Thyroid gland (tissue), 4 donors: ENCODE data around the gene C17orf58. TPM values are rescaled to one million over a fixed set of nuclear protein-coding genes. Genes with fewer than 3 reads are reported as not detected.
"Not testable (repeated sequence)": the region's sequence is repeated elsewhere in the genome, so short reads cannot be mapped to it uniquely, and the experiment has no call there.

Experiments
- DNase-seq, 2 donors: peaks; one replicate each; pipeline ENCODE4 v3.0.0-alpha.2; 2019
- H3K27ac ChIP-seq, 3 donors: fragments of 200-600 bp; sonication (generic); 1 replicate in 2 of 3; 2 replicates in 1 of 3; pipeline ENCODE4 v1.5.1; 2016 to 2019; ENCODE audit warnings: mild to moderate bottlenecking in 1 of 3, moderate library complexity in 1 of 3
- H3K27me3 ChIP-seq: fragments of 200-600 bp; sonication (generic); one replicate; pipeline ENCODE4 v1.5.1; 2019
- H3K36me3 ChIP-seq, 2 donors: fragments of 200-600 bp; sonication (generic); one replicate each; pipeline ENCODE4 v1.5.1; 2016 to 2019
- H3K4me1 ChIP-seq, 2 donors: fragments of 200-600 bp; sonication (generic); one replicate each; pipeline ENCODE4 v1.5.1; 2017 to 2019
- H3K4me3 ChIP-seq, 3 donors: fragments of 200-600 bp; sonication (generic); replicated peaks in 1 of 3; 1 replicate in 2 of 3; 2 replicates in 1 of 3; pipeline ENCODE4 v1.5.1; 2016; ENCODE audit warnings: mild to moderate bottlenecking in 1 of 3
- H3K9me3 ChIP-seq: fragments of 200-600 bp; sonication (generic); one replicate; pipeline ENCODE4 v1.5.1; 2017
- POLR2A ChIP-seq, 2 donors: fragments of 450-650 bp; IDR thresholded peaks; one replicate each; pipeline ENCODE4 v1.6.1; 2017; ENCODE audit warnings: antibody characterized with exemption in 2 of 2, mild to moderate bottlenecking in 2 of 2, moderate library complexity in 1 of 2
- WGBS, 2 donors: methylation state at CpG; one replicate each; pipeline ENCODE4 v1.1.5; 2017; 5-methylcytosine and 5-hydroxymethylcytosine counted together
- intact Hi-C: fragments of 100-400 bp; cut with DNase I; formaldehyde crosslinking; loops from one replicate; pipeline ENCODE4 v1.15.1; 2023
- total RNA-seq, 4 donors: library from RNA; depleted of rRNA; stranded (reverse); fragments of >200 nt; gene quantifications; one replicate each; pipeline ENCODE4 v1.2.3, GENCODE V29; 2016
- TF ChIP-seq, protein P1 (sequence below), 6 experiments: fragments of 200-600 bp in 3 of 6; fragments of 450-650 bp in 3 of 6; sonication (generic) in 3 of 6; IDR thresholded peaks; one replicate each; pipeline ENCODE4 v1.5.1; 2016 to 2019; ENCODE audit warnings: antibody characterized with exemption in 6 of 6, mild to moderate bottlenecking in 2 of 6, inconsistent platforms in 1 of 6, moderate library complexity in 1 of 6

C17orf58 gene
- total RNA-seq, result 10 to 100 TPM in 2 of 4 donors, 1 to 10 TPM in 2; 6.7 to 14.4 (median 10.6) TPM

DNA sequence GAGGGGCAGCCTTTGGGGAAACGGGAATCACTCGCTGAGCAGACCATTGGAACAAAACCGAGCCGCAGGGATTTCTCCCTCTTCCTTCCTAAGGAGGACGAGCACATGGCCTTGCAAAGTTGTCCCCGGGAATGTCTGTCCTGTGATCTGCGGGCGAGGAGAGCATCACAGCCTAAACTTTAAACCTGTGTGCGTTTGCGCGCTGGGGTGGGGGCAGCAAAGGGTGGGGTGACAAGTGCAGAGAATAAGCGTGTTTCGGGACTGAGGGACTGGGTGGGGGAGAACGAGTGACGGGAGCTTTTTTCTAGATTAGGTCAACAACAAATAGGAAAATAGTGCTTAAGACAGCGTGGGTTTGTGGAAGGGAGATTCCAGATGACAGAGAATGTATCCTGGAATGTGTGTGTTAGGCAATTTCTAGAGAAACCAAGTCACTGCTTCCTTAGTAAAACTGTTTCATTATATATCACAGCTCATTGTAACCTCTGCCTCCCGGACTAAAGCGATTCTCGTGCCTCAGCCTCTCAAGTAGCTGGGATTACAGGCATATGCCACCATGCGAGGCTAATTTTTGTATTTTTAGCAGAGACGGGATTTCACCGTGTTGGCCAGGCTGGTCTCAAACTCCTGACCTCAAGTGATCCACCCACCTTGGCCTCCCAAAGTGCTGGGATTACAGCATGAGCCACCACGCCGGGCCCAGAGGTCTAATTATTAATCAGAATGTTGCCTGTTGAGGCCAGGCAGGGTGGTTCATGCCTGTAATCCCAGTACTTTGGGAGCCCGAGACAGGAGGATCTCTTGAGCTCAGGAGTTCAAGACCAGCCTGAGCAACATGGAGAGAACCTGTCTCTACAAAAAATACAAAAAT is at the start of gene C17orf58:
TSS of gene C17orf58 (minus strand) at position 169 of the 871 bp plus-strand sequence. CDS start 271 bp downstream, outside the sequence.
- H3K27me3 ChIP-seq, H3K36me3 ChIP-seq, DNase-seq, H3K9me3 ChIP-seq, intact Hi-C loops: not testable (repeated sequence)
- 31 to 32% methylated on average over 25 of the region's 25 CpGs for WGBS, 2 donors
- Histone ChIP-seq H3K4me3 (peak within 1 kb of the TSS; percentile 10 to 50 (median 23)), H3K4me1 (peaks cover 11 to 17% of the 10 kb centered on the region in 2 donors), H3K27ac (peak within 1 kb of the TSS in 2 of 3 donors; percentile 27 to 50)

DNA sequence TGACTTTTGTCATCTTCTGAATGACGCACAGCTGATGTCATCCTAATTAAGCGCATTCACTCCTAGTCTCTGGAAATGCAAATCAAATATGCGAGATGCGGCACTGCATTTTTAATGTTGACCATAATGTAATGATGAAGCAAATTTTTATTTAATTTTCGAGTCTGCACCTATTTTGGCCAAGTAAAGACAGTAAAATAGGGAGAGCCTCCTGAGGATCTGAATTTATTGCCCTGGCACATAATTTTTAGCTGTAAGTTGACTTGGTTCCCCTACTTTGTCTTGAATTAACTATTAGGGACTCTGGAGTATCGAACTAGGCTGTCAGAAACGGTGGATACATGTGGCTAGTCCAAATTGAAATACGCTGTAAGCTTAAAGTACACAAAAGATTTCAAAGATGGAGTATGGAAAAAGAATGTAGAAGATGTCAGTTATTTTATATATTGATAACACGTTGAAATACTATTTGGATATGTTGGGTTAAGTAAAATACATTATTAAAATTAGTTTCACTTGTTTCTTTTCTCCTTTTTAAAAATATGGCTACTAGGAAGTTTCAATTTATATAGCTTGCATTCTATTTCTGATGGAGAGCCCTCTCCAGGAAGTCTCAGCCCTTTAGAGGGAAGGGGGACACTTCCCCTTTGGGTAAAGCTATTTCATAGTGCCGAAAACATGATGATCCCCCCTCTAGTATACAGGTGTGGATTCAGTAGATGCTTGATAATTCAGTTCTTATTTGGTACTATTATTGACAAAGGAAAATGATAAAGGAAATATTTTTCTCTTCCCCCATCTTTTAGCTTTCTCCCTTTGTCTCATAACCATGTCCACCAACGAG is 40.3 kb upstream of the C17orf58 start:
- 20% methylated on average over 11 of the region's 11 CpGs for WGBS, 2 donors
- Histone ChIP-seq H3K36me3 (peaks cover 6 to 18% of the 10 kb centered on the region in 2 donors), H3K27ac (peak overlapping the region in 2 of 3 donors; percentile 56 to 77), H3K4me3 (peak overlapping the region in 2 of 3 donors; percentile 72 to 99), H3K9me3 (no peaks in the 10 kb centered on the region), H3K4me1 (peaks cover 7 to 13% of the 10 kb centered on the region in 2 donors), H3K27me3 (no peaks in the 10 kb centered on the region)
- no peak for DNase-seq
- intact Hi-C loops, result loop anchor here (10.0 kb wide), 1 partner anchor 52 kb away; no protein-coding TSS in a partner anchor
- TF ChIP-seq, protein P1, sequence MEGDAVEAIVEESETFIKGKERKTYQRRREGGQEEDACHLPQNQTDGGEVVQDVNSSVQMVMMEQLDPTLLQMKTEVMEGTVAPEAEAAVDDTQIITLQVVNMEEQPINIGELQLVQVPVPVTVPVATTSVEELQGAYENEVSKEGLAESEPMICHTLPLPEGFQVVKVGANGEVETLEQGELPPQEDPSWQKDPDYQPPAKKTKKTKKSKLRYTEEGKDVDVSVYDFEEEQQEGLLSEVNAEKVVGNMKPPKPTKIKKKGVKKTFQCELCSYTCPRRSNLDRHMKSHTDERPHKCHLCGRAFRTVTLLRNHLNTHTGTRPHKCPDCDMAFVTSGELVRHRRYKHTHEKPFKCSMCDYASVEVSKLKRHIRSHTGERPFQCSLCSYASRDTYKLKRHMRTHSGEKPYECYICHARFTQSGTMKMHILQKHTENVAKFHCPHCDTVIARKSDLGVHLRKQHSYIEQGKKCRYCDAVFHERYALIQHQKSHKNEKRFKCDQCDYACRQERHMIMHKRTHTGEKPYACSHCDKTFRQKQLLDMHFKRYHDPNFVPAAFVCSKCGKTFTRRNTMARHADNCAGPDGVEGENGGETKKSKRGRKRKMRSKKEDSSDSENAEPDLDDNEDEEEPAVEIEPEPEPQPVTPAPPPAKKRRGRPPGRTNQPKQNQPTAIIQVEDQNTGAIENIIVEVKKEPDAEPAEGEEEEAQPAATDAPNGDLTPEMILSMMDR (IDR thresholded peaks at IDR 0.05), result no peak
- no peak for TF ChIP-seq POLR2A (IDR thresholded peaks at IDR 0.05)

GRCh38 chr17:68035523-68036303 is 39.4 kb upstream of the C17orf58 start, which contains the start of gene KPNA2:
Gene KPNA2 (plus strand): TSS chr17:68035735. CDS start chr17:68037133, 1,398 bp downstream.
- intact Hi-C loops, result loop anchor here (10.0 kb wide), 1 partner anchor 51 kb away; no protein-coding TSS in a partner anchor
- no peaks in the 10 kb centered on the region for H3K9me3 ChIP-seq
- H3K27ac ChIP-seq, result peak within 1 kb of the TSS in 2 of 3 donors; percentile 56 to 77
- H3K27me3 ChIP-seq, result no peaks in the 10 kb centered on the region
- peaks cover 7 to 13% of the 10 kb centered on the region in 2 donors for H3K4me1 ChIP-seq
- DNase-seq, result peak; percentile 92 to 93
- H3K4me3 ChIP-seq, result peak within 1 kb of the TSS; percentile 72 to 99 (median 84)
- H3K36me3 ChIP-seq, result peaks cover 4 to 10% of the 10 kb centered on the region in 2 donors
- peak in 1 of 2 donors; percentile 85 for TF ChIP-seq POLR2A (IDR thresholded peaks at IDR 0.05)
- TF ChIP-seq, protein P1 (IDR thresholded peaks at IDR 0.05), result no peak
- 0 to 1% methylated on average over 34 to 44 of the region's 72 CpGs for WGBS, 2 donors

DNA sequence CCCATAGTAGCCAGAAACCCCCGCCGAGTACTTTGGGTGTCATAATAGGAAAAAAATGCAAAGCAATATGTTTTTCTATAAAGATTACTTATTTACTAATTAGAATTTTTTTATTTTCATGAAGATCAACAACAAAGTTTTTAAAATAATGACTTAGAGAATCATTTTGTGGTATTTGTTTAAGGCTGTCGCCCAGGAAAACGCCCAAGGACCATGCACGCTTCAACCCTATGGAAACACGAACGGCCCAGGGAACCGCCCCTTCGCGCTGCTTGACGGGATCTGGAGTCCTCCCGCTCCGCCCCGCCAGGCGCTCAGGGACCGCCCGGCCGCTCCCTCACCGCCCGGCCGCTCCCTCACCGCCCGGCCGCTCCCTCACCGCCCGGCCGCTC is 38.9 kb upstream of the C17orf58 start:
- intact Hi-C loops, result loop anchor here (10.0 kb wide), 1 partner anchor 50 kb away; no protein-coding TSS in a partner anchor
- 4% methylated on average over 21 to 23 of the region's 27 CpGs for WGBS, 2 donors

More for the DNA sequence above, 38.9 kb upstream of the C17orf58 start:
- H3K9me3 ChIP-seq, result no peaks in the 10 kb centered on the region
- no peaks in the 10 kb centered on the region for H3K27me3 ChIP-seq
- H3K36me3 ChIP-seq, result peaks cover 0 to 5% of the 10 kb centered on the region in 2 donors
- peak; percentile 94 to 95 for DNase-seq
- H3K27ac ChIP-seq, result no peak overlapping the region
- no peak overlapping the region for H3K4me3 ChIP-seq
- peaks cover 7 to 13% of the 10 kb centered on the region in 2 donors for H3K4me1 ChIP-seq
- TF ChIP-seq, protein P1 (IDR thresholded peaks at IDR 0.05), result no peak
- no peak for TF ChIP-seq POLR2A (IDR thresholded peaks at IDR 0.05)
